Esophagus muscularis mucosa (tissue), 4 donors: Measurements from ENCODE around the gene NCKAP5. TPM values are rescaled to one million over a fixed set of nuclear protein-coding genes. Genes with fewer than 3 reads are reported as not detected.
"Not testable (repeated sequence)": the region's sequence is repeated elsewhere in the genome, so short reads cannot be mapped to it uniquely, and the experiment has no call there.

Experiments
- DNase-seq: peaks from one replicate; pipeline ENCODE4 v3.0.0-alpha.2; 2017; ENCODE audit errors: extremely low spot score
- H3K27ac ChIP-seq, 4 donors: fragments of 200-600 bp; sonication (generic); replicated peaks in 1 of 4; 1 replicate in 3 of 4; 2 replicates in 1 of 4; pipeline ENCODE4 v1.5.1; 2016 to 2019; ENCODE audit warnings: mild to moderate bottlenecking in 1 of 4
- H3K27me3 ChIP-seq, 4 donors: fragments of 200-600 bp; sonication (generic); one replicate each; pipeline versions ENCODE4 v1.5.1 to v1.6.0; 2016 to 2019
- H3K36me3 ChIP-seq, 4 donors: fragments of 200-600 bp; sonication (generic); one replicate each; pipeline ENCODE4 v1.5.1; 2016 to 2019
- H3K4me1 ChIP-seq, 4 donors: fragments of 200-600 bp; sonication (generic); one replicate each; pipeline ENCODE4 v1.5.1; 2016 to 2019
- H3K4me3 ChIP-seq, 4 donors: fragments of 200-600 bp; sonication (generic); 1 replicate in 2 of 4; 2 replicates in 2 of 4; pipeline ENCODE4 v1.5.1; 2016 to 2019; ENCODE audit warnings: mild to moderate bottlenecking in 4 of 4, moderate library complexity in 1 of 4
- H3K9me3 ChIP-seq, 4 donors: fragments of 200-600 bp; sonication (generic); 1 replicate in 3 of 4; 2 replicates in 1 of 4; pipeline ENCODE4 v1.5.1; 2016 to 2019
- EP300 ChIP-seq: sonication (generic); formaldehyde crosslinking; IDR thresholded peaks from one replicate; pipeline ENCODE4 v1.6.1; 2017; ENCODE audit warnings: antibody characterized with exemption
- POLR2A ChIP-seq: fragments of 450-650 bp; IDR thresholded peaks from one replicate; pipeline ENCODE4 v1.6.1; 2017; ENCODE audit warnings: antibody characterized with exemption, moderate library complexity, mild to moderate bottlenecking, low read depth
- POLR2AphosphoS5 ChIP-seq, 2 donors: sonication (generic); formaldehyde crosslinking; IDR thresholded peaks; one replicate each; pipeline ENCODE4 v1.6.1; 2017; ENCODE audit warnings: antibody characterized with exemption in 2 of 2
- WGBS: methylation state at CpG from one replicate; pipeline ENCODE4 v1.1.5; 2018; 5-methylcytosine and 5-hydroxymethylcytosine counted together
- intact Hi-C: fragments of 100-400 bp; cut with DNase I; formaldehyde crosslinking; loops from one replicate; pipeline ENCODE4 v1.15.1; 2023
- total RNA-seq, 4 donors: library from RNA; depleted of rRNA; stranded (reverse); fragments of >200 nt; gene quantifications; one replicate each; pipeline versions ENCODE4 v1.1.0 to v1.2.1, GENCODE V29; 2016
- TF ChIP-seq, protein P1 (sequence below), 3 experiments: fragments of 200-600 bp in 2 of 3; fragments of 450-650 bp in 1 of 3; sonication (generic) in 2 of 3; IDR thresholded peaks; one replicate each; pipeline ENCODE4 v1.5.1; 2017 to 2019; ENCODE audit warnings: antibody characterized with exemption in 3 of 3, mild to moderate bottlenecking in 2 of 3, moderate library complexity in 1 of 3

Gene NCKAP5
- total RNA-seq, 4 donors from 2014 or later, result 0.33 to 1.8 (median 1.0) TPM

DNA sequence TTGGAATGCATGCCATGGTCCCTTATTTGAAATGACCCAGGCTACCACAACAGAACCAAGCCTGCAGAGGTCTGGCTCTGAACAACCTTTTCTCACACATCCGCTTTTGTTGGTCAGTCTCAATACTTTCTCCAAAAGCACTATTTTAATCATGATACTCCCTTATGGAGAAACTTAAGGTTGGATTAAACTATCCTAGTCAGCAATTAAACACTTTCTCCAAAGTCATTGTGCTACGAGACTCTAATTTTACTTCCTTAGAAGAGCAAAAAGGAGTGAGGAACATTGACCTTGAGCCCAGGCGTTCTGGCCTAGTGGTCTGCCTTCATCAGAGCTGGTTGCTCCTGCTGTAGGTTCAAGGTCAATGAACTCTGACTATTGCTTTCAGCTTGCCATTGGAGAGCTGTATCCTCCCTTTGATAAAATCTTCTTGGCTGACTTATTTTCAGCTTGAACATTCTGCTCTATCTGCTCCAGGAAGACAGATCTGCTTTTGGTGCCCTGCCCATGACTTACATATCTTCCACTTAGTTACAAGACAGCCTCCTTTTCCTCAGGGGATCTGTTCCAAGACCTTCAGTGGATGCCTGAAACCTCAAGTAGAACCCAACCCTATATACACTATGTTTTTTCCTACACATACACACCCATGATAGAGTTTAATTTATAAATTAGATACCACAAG, 91.2 kb downstream of the NCKAP5 start:
- H3K27me3 ChIP-seq, result no peaks in the 10 kb centered on the region
- H3K4me1 ChIP-seq, result no peaks in the 10 kb centered on the region
- no peak for TF ChIP-seq EP300
- TF ChIP-seq, protein P1, sequence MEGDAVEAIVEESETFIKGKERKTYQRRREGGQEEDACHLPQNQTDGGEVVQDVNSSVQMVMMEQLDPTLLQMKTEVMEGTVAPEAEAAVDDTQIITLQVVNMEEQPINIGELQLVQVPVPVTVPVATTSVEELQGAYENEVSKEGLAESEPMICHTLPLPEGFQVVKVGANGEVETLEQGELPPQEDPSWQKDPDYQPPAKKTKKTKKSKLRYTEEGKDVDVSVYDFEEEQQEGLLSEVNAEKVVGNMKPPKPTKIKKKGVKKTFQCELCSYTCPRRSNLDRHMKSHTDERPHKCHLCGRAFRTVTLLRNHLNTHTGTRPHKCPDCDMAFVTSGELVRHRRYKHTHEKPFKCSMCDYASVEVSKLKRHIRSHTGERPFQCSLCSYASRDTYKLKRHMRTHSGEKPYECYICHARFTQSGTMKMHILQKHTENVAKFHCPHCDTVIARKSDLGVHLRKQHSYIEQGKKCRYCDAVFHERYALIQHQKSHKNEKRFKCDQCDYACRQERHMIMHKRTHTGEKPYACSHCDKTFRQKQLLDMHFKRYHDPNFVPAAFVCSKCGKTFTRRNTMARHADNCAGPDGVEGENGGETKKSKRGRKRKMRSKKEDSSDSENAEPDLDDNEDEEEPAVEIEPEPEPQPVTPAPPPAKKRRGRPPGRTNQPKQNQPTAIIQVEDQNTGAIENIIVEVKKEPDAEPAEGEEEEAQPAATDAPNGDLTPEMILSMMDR (IDR thresholded peaks at IDR 0.05), result no peak
- TF ChIP-seq POLR2AphosphoS5 (IDR thresholded peaks at IDR 0.05), result no peak
- TF ChIP-seq POLR2A, result no peak
- no peaks in the 10 kb centered on the region for H3K9me3 ChIP-seq
- H3K36me3 ChIP-seq, result no peaks in the 10 kb centered on the region
- 81% methylated on average over 3 of the region's 3 CpGs for WGBS
- no peak overlapping the region for H3K27ac ChIP-seq
- DNase-seq, result no peak
- intact Hi-C loops, result no loop called here
- H3K4me3 ChIP-seq, result no peak overlapping the region

DNA sequence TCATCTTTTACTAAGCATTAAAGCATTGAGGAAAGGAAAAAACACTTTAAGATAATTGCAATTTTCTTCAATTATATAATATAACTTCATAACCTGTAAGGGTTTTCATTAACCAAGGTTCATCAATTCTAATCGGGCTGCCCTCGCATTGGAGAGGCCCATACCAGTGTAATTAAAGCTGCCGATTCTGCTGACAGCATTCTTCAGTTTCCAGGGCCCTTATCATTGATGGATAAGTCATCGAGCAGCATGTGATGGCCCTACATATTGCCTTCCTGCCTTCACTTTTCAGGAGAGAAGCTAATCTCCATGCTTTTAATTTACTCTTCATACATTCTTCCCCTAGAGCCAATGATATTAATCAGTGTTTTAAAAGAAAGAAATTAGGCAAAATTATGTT, 92.0 kb downstream of the NCKAP5 start:
- DNase-seq, result no peak
- Histone ChIP-seq H3K27me3 (no peaks in the 10 kb centered on the region), H3K4me3 (no peak overlapping the region), H3K27ac (no peak overlapping the region), H3K36me3 (no peaks in the 10 kb centered on the region), H3K4me1 (no peaks in the 10 kb centered on the region), H3K9me3 (no peaks in the 10 kb centered on the region)
- TF ChIP-seq, protein P1 (IDR thresholded peaks at IDR 0.05), result no peak
- 80% methylated on average over 4 of the region's 4 CpGs for WGBS
- intact Hi-C loops, result no loop called here

GRCh38 chr2:133475610-133476009, 92.7 kb downstream of the NCKAP5 start:
- H3K9me3 ChIP-seq, result no peaks in the 10 kb centered on the region
- no peaks in the 10 kb centered on the region for H3K27me3 ChIP-seq
- no peaks in the 10 kb centered on the region for H3K36me3 ChIP-seq
- no peak overlapping the region for H3K27ac ChIP-seq
- no peak for DNase-seq
- H3K4me3 ChIP-seq, result no peak overlapping the region
- H3K4me1 ChIP-seq, result no peaks in the 10 kb centered on the region
- intact Hi-C loops, result no loop called here
- no peak for TF ChIP-seq EP300
- TF ChIP-seq, protein P1 (IDR thresholded peaks at IDR 0.05), result no peak
- TF ChIP-seq POLR2AphosphoS5 (IDR thresholded peaks at IDR 0.05), result no peak
- TF ChIP-seq POLR2A, result no peak

DNA sequence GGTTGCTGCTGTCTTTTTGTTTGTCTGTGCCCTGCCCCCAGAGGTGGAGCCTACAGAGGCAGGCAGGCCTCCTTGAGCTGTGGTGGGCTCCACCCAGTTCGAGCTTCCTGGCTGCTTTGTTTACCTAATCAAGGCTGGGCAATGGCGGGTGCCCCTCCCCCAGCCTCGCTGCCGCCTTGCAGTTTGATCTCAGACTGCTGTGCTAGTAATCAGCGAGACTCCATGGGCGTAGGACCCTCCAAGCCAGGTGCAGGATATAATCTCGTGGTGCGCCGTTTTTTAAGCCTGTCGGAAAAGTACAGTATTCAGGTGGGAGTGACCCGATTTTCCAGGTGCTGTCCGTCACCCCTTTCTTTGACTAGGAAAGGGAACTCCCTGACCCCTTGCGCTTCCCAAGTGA, 97.8 kb downstream of the NCKAP5 start:
- WGBS, result 91% methylated on average over 12 of the region's 13 CpGs
- H3K36me3 ChIP-seq, H3K4me3 ChIP-seq, H3K27me3 ChIP-seq, H3K27ac ChIP-seq, DNase-seq, H3K9me3 ChIP-seq, intact Hi-C loops, H3K4me1 ChIP-seq: not testable (repeated sequence)

GRCh38 chr2:133462811-133463210, 105.5 kb downstream of the NCKAP5 start:
- WGBS, result 90% methylated on average over 6 of the region's 6 CpGs
- TF ChIP-seq, protein P1 (IDR thresholded peaks at IDR 0.05), result no peak
- Histone ChIP-seq H3K4me1 (no peaks in the 10 kb centered on the region), H3K4me3 (no peak overlapping the region), H3K27ac (no peak overlapping the region), H3K9me3 (no peaks in the 10 kb centered on the region), H3K27me3 (no peaks in the 10 kb centered on the region), H3K36me3 (no peaks in the 10 kb centered on the region)
- DNase-seq, result no peak
- intact Hi-C loops, result no loop called here
